Measurements from ENCODE around the gene PLEKHF1. TPM values are rescaled to one million over a fixed set of nuclear protein-coding genes. Genes with fewer than 3 reads are reported as not detected.

Gene PLEKHF1
- total RNA-seq, 1 experiment from 2014 or later = 13.9 TPM

DNA sequence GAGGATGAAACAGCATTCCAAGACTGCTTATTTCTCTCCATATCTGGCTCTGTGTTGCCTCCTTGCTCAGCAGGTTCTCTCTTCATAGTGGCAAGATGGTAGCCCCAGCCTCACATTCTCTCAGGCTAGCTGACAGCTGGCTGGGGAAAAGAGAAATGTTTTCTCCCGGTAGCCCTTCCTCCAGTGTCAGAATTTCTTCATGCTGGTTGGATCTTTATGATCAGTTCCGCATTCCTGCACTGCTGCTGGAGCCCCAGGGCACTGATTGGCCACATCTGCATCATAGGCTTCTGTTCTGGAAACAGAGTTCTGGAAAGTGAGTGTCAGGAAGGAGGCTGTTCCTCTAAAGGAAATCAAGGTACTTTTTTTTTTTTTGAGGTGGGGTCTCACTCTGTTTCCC lies 34.6 kb upstream of the PLEKHF1 start:
- in situ Hi-C loops (cut with HindIII; ENCODE audit: low pct_unique_long_range_greater_than_20kb, low sequenced_read_pairs) = no loop called here
- DNase-seq (ENCODE audit: low read depth, low spot score) = no peak

DNA sequence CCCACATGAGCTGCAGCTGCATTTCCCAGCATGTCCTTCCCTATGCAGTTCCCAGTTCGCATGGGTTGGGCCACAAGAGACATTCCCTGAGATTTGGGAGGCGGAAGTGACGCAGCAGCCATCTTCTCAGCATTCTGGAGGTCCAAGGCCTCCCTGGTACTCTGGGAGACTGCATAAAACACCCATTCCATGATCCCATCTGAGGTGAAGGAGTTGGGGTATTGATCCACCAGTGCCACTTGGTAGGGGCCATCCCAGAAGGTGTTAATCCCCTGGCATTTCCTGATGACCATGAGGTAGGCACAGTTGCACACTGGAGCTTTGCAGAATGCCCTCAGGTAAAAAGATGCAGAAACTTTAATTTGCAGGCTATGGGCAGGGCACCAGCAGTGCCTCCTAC lies 33.8 kb upstream of the PLEKHF1 start:
- in situ Hi-C loops (cut with HindIII; ENCODE audit: low pct_unique_long_range_greater_than_20kb, low sequenced_read_pairs) = no loop called here
- no peak for DNase-seq (ENCODE audit: low read depth, low spot score)

- no peak for DNase-seq (ENCODE audit: low read depth, low spot score)
- in situ Hi-C loops (cut with HindIII; ENCODE audit: low pct_unique_long_range_greater_than_20kb, low sequenced_read_pairs) = no loop called here
These were observed 31.3 kb upstream of the PLEKHF1 start for GRCh38 chr19:29634002-29634401.

- in situ Hi-C loops (cut with HindIII; ENCODE audit: low pct_unique_long_range_greater_than_20kb, low sequenced_read_pairs) = no loop called here
- no peak for DNase-seq (ENCODE audit: low read depth, low spot score)
These were observed 30.7 kb upstream of the PLEKHF1 start for GRCh38 chr19:29634423-29635130.

DNA sequence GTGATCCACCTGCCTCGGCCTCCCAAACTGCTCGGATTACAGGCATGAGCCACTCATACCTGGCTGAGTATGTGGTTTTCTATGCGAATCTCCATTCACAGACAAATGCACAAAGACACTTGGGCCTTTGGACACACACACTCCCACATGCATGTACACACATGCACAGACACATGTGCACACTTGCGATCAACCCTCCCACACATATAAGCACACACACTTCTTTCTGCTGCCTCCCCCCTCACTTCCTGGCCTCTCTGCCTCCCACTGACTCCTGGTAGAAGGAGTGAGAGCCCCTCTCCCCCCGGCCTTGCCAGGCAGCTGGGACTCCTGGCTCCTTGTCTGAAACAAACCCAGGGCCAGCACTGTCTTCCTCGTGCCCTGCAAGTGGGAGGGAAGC lies 29.3 kb upstream of the PLEKHF1 start:
- in situ Hi-C loops (cut with HindIII; ENCODE audit: low pct_unique_long_range_greater_than_20kb, low sequenced_read_pairs) = no loop called here

DNA sequence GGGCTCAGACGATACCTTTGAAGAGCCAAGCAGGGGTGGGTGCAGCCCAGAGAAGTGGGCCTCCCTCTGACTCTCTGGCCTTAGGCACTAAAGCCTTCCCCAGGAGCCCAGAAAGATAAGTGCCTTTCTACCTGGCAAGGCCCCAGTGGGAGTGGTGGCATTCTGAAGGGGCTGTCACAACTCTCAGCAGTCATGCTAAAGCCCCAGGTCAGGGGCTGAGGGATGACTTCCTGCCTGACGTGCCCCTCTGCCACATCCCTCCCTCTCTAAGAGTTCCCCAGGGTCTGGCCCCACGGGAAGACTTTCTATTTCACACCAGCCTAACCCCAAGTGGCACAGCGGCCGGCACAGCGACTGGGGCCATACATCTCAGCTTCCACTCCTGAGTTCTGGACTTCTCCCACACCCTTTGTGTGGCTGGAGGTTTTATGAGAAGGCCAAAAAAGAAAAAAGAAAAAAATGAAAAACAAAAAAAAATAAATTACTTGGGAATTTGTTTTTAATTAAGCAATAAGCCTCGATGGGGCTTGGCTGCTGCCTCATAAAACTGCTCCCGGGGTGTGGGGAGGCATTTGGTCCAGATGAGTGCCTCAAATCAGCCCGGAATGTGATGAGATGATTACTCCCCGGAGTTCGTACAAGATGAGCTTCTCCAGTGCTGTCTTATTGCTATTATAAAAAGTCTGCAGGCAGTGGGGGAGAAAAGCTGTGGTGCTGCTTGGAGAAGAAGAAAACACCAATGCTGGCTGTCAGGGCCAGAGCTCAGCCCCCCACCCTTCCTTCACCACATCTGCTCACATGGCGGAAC lies 28.5 kb upstream of the PLEKHF1 start:
- DNase-seq (ENCODE audit: low read depth, low spot score) = no peak
- in situ Hi-C loops (cut with HindIII; ENCODE audit: low pct_unique_long_range_greater_than_20kb, low sequenced_read_pairs) = no loop called here

More for the DNA sequence above, 29.3 kb upstream of the PLEKHF1 start:
- no peak for DNase-seq (ENCODE audit: low read depth, low spot score)

DNA sequence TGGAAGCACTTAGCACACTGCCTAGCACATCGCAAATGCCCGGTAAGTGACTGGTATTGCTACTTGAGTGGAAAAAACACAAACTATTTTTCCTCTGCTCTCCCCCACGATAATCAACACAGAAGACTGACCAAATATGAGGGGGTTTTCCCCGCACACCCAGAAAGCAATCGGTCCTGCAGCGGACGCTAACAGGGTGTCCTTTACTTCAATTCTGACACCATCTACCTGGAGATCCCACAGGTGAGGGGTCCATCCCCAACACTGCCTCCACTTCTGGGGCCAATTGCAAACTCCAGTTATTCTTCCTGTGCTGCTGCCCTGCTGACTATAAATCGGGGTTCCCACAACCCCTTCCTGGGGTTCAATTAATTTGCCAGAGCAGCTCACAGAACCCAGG lies 26.2 kb upstream of the PLEKHF1 start:
- DNase-seq (ENCODE audit: low read depth, low spot score) = no peak
- in situ Hi-C loops (cut with HindIII; ENCODE audit: low pct_unique_long_range_greater_than_20kb, low sequenced_read_pairs) = no loop called here

- in situ Hi-C loops (cut with HindIII; ENCODE audit: low pct_unique_long_range_greater_than_20kb, low sequenced_read_pairs) = no loop called here
- no peak for DNase-seq (ENCODE audit: low read depth, low spot score)
These were observed 25.0 kb upstream of the PLEKHF1 start for GRCh38 chr19:29640231-29640630.

GRCh38 chr19:29641597-29641996 lies 23.7 kb upstream of the PLEKHF1 start:
- in situ Hi-C loops (cut with HindIII; ENCODE audit: low pct_unique_long_range_greater_than_20kb, low sequenced_read_pairs) = no loop called here
- no peak for DNase-seq (ENCODE audit: low read depth, low spot score)

DNA sequence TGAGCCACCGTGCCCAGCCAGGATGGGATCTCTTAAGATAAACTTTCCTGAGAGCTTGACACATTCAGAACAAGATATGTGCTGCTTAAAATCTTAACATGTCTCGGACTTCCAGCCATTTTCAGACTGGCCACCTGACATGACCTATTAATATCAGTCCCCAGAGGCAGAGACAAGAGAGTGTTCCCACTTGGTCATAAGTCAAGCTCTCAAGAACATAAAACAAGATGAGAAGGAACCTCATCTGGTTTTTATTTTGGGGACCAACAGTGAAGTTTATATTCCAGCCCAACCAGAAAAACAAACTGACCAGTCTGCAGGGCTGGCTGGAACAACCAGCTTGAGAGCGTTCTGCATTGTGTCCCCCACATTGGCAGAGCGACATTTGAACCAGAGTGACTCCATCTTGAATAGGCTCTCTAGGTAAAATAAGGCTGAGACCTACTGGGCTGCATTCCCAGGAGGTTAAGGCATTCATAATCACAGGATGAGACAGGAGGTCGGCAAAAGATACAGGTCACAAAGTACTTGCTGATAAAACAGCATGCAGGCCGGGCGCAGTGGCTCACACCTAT lies 21.8 kb upstream of the PLEKHF1 start:
- in situ Hi-C loops (cut with HindIII; ENCODE audit: low pct_unique_long_range_greater_than_20kb, low sequenced_read_pairs) = no loop called here
- no peak for DNase-seq (ENCODE audit: low read depth, low spot score)

GRCh38 chr19:29644210-29644609 lies 21.1 kb upstream of the PLEKHF1 start:
- in situ Hi-C loops (cut with HindIII; ENCODE audit: low pct_unique_long_range_greater_than_20kb, low sequenced_read_pairs) = no loop called here

GRCh38 chr19:29645491-29645867 lies 19.8 kb upstream of the PLEKHF1 start:
- DNase-seq (ENCODE audit: low read depth, low spot score) = no peak

More at GRCh38 chr19:29644210-29644609, 21.1 kb upstream of the PLEKHF1 start:
- DNase-seq (ENCODE audit: low read depth, low spot score) = no peak

DNA sequence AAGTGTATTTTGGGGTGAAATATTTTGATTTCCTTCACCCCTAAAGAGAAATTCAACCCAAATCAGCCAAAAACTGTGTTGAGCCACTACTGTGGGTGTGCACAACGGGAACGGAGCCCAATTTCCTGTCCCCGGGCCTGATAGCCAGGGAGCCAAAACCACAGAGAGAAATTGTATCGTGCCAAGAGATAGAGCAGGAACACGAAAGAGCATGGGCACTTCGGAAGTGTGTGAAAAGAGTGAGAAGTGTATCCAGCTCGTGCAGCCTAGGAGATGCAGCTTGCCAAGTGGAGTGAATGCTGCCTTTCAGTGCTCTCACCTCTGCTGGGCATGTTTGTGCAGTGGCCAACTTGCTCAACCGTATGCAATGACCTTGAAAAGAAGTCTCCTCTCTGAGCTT lies 19.4 kb upstream of the PLEKHF1 start:
- in situ Hi-C loops (cut with HindIII; ENCODE audit: low pct_unique_long_range_greater_than_20kb, low sequenced_read_pairs) = no loop called here
- peak; percentile 71 for DNase-seq (ENCODE audit: low read depth, low spot score)

More at GRCh38 chr19:29645491-29645867, 19.8 kb upstream of the PLEKHF1 start:
- in situ Hi-C loops (cut with HindIII; ENCODE audit: low pct_unique_long_range_greater_than_20kb, low sequenced_read_pairs) = no loop called here

DNA sequence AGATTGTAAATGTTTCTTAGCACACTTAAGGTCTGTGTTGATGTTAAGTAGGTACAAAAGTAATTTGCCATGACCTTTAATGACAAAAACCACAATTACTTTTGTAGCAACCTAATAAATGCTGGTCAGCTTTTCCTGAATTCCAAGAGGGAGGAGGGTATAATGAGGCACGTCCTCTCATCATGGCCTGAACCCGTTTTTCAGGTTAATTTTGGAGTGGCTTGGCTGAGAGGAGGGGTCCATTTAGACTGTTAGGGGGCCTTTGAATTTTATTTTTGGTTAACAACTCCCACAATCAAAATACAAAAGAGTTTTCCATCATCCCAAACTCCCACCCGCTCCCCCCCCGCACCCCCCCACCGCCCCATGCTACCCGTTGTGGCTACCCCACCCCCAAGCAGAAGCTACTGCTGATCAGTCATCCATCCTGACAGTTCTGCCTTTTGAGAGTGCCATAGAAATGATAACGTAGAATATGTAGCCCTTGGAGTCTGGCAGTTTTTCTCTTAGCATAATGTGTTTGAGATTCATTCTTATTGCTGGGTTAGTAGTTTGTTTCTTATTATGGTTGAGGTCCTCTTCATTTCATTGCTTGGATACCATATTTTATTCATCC lies 14.4 kb upstream of the PLEKHF1 start:
- no peak for DNase-seq (ENCODE audit: low read depth, low spot score)
- in situ Hi-C loops (cut with HindIII; ENCODE audit: low pct_unique_long_range_greater_than_20kb, low sequenced_read_pairs) = no loop called here

DNA sequence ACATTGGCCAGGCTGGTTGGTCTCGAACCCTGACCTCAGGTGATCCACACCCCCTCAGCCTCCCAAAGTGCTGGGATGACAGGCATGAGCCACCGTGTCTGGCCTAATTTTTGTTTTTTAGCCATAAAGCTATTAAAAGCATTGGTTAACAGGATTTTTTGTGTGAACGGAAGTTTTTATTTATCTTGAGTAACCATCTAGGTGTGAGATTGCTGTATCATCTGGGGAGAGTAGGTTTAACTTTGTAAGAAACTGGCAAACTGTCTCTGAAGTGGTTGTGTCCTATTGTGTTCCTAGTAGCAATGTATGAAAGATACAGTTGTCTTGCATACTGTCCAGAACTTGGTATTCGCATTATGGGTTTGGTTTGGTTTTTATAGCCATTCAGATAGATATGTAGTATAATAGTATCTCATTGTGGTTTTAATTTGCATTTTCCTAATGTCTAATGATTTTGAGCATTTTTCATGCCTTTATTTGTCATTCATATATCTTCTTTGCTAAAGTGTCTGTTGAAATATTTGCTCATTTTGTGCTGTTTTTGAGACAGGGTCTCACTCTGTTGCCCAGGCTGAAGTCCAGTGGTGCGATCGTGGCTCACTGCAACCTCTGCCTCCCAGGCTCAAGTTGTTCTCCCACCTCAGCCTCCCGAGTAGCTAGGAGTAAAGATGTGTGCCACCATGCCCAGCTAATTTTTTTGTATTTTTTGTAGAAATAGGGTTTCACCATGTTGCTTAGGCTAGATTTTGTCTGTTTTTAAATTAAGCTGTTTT lies 13.5 kb upstream of the PLEKHF1 start:
- in situ Hi-C loops (cut with HindIII; ENCODE audit: low pct_unique_long_range_greater_than_20kb, low sequenced_read_pairs) = no loop called here

GRCh38 chr19:29653398-29653797 lies 11.9 kb upstream of the PLEKHF1 start:
- in situ Hi-C loops (cut with HindIII; ENCODE audit: low pct_unique_long_range_greater_than_20kb, low sequenced_read_pairs) = no loop called here
- no peak for DNase-seq (ENCODE audit: low read depth, low spot score)

More for the DNA sequence above, 13.5 kb upstream of the PLEKHF1 start:
- DNase-seq (ENCODE audit: low read depth, low spot score) = no peak

DNA sequence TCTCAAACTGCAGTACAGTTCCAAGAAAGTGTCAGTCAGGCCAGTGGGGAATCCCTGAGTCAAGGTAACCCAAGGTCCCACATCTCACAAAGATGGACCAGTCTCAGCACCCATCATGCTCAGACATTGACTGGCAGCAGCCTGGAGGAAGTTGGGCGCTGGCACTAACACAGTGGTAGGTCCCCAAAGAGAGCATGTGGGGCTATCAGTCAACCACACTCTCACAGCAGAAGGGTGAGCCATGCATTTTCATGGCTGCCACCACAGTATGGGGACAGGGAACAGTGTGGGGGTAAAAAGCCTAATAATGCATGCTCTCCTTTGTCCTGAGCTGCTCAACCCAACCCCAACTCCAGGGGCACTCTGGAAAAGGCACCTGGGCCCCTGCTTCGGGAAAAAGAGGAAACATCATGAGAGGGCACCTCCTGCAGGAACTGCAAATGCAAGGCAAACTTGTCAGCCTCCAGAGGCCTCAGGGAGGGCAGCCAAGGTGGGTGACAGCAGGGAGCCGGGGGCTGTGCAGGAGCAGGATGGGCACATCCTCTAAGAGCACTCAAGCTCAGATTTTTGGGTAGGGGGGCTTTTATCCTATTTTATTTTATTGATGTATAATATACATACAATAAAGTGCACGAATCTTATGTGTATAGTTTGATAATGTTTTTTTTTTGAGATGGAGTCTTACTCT lies 9.5 kb upstream of the PLEKHF1 start:
- in situ Hi-C loops (cut with HindIII; ENCODE audit: low pct_unique_long_range_greater_than_20kb, low sequenced_read_pairs) = no loop called here
- no peak for DNase-seq (ENCODE audit: low read depth, low spot score)

All from SK-MEL-5 (cell line).